ENCODE measurements around the gene PTGES.

- TF ChIP-seq POLR2A (IDR thresholded peaks at IDR 0.05) (no peak), EP300 (IDR thresholded peaks at IDR 0.05) (no peak)
Observed at GRCh38 chr9:129761293-129761900, 8.6 kb upstream of the PTGES start.
